Measurements from ENCODE around the gene FRMD6.
A peak's percentile ranks its signal among the peaks of the same experiment; 100 is the strongest.

The FRMD6 gene

GRCh38 chr14:51651388-51652167 is at the start of gene FRMD6:
FRMD6 (plus strand) TSS chr14:51651910; CDS start chr14:51689837, 37,927 bp downstream.
- DNase-seq: peak; percentile 91

- no peak for DNase-seq
Observed at GRCh38 chr14:51602310-51602709, 49.4 kb upstream of the FRMD6 start.

GRCh38 chr14:51603495-51603894 is 48.2 kb upstream of the FRMD6 start:
- peak; percentile 49 for DNase-seq

GRCh38 chr14:51604073-51604472 is 47.6 kb upstream of the FRMD6 start:
- peak; percentile 97 for DNase-seq

GRCh38 chr14:51605575-51605974 is 46.1 kb upstream of the FRMD6 start:
- DNase-seq: no peak

GRCh38 chr14:51607711-51608110 is 44.0 kb upstream of the FRMD6 start:
- peak; percentile 97 for DNase-seq

- peak; percentile 62 for DNase-seq
Observed at GRCh38 chr14:51609251-51609954, 42.3 kb upstream of the FRMD6 start.

- DNase-seq: peak; percentile 84
Observed at GRCh38 chr14:51609955-51610283, 41.8 kb upstream of the FRMD6 start.

- no peak for DNase-seq
Observed at GRCh38 chr14:51610771-51611170, 40.9 kb upstream of the FRMD6 start.

GRCh38 chr14:51612449-51612848 is 39.3 kb upstream of the FRMD6 start:
- DNase-seq: no peak

GRCh38 chr14:51613416-51613815 is 38.3 kb upstream of the FRMD6 start:
- DNase-seq: no peak

- peak; percentile 52 for DNase-seq
Observed at GRCh38 chr14:51614707-51615106, 37.0 kb upstream of the FRMD6 start.

- DNase-seq: no peak
Observed at GRCh38 chr14:51616256-51616655, 35.5 kb upstream of the FRMD6 start.

GRCh38 chr14:51616724-51617409 is 34.8 kb upstream of the FRMD6 start:
- DNase-seq: peak; percentile 97

- DNase-seq: no peak
Observed at GRCh38 chr14:51619561-51619960, 32.1 kb upstream of the FRMD6 start.

GRCh38 chr14:51620056-51620455 is 31.7 kb upstream of the FRMD6 start:
- no peak for DNase-seq

- no peak for DNase-seq
Observed at GRCh38 chr14:51621654-51622053, 30.1 kb upstream of the FRMD6 start.

- DNase-seq: no peak
Observed at GRCh38 chr14:51622376-51622775, 29.3 kb upstream of the FRMD6 start.

- DNase-seq: no peak
Observed at GRCh38 chr14:51624955-51625569, 26.6 kb upstream of the FRMD6 start.

- DNase-seq: no peak
Observed at GRCh38 chr14:51626185-51626584, 25.5 kb upstream of the FRMD6 start.

- no peak for DNase-seq
Observed at GRCh38 chr14:51626788-51627187, 24.9 kb upstream of the FRMD6 start.

- DNase-seq: no peak
Observed at GRCh38 chr14:51627313-51627712, 24.4 kb upstream of the FRMD6 start.

GRCh38 chr14:51628238-51628637 is 23.5 kb upstream of the FRMD6 start:
- no peak for DNase-seq
